Stimulated activated CD4-positive, alpha-beta T cell treated with anti-CD3 and anti-CD28 coated beads, TNF-alpha, amount 100 ng/mL, for 24 hours (primary cell): ENCODE data around the gene TTC14.
"Not testable (repeated sequence)": the region's sequence is repeated elsewhere in the genome, so short reads cannot be mapped to it uniquely, and the experiment has no call there.

Experiments
- DNase-seq, 3 experiments: peaks; one replicate each; pipeline ENCODE4 v3.0.0-alpha.2; 2020; ENCODE audit warnings: low read depth in 3 of 3

The TTC14 gene, protein sequence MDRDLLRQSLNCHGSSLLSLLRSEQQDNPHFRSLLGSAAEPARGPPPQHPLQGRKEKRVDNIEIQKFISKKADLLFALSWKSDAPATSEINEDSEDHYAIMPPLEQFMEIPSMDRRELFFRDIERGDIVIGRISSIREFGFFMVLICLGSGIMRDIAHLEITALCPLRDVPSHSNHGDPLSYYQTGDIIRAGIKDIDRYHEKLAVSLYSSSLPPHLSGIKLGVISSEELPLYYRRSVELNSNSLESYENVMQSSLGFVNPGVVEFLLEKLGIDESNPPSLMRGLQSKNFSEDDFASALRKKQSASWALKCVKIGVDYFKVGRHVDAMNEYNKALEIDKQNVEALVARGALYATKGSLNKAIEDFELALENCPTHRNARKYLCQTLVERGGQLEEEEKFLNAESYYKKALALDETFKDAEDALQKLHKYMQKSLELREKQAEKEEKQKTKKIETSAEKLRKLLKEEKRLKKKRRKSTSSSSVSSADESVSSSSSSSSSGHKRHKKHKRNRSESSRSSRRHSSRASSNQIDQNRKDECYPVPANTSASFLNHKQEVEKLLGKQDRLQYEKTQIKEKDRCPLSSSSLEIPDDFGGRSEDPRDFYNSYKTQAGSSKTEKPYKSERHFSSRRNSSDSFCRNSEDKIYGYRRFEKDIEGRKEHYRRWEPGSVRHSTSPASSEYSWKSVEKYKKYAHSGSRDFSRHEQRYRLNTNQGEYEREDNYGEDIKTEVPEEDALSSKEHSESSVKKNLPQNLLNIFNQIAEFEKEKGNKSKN

DNA sequence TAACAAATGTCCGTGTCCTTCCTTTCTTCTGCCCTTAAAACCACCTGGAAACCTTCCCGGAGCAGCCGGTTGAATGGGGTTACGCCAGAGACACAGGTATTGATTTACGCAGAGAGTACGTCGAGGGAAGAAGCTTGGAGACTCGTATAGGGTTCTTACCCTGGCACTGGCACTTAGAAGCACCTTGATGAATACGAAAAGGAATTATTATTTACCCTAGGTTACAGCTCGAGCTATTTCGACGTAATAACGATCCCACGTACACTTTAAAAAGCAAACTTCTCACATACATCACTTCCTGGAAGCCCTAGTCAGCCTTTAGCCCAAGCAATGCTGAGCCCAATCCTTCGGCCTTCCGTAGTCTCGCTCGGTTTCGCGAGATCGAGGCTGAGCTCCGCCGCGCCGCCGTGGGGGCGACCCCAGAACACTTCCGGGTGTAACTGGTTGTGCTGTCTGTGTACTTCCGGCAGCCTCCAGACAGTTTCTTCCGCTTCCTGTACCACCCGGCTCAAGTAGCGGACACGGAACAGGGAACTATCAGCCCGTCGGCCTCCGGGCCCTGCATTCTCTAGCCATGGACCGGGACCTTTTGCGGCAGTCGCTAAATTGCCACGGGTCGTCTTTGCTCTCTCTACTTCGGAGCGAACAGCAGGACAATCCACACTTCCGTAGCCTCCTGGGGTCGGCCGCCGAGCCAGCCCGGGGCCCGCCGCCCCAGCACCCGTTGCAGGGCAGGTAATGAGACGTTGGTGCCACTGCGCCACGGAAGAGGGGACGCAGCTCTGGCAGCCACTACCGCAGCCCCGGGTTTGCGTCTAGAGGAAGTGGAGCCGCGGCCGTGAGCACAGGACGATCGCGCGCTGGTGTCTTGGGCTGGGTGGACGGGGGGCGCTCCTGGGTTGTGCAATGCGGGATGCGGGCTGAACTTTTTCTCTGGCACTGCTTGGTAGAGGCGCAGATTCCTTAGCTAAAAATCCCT is at the start of gene TTC14:
Gene TTC14 (plus strand): TSS at position 476 of the 979 bp plus-strand sequence. CDS start 99 bp downstream, at position 575.
- peak; percentile 84 to 91 (median 86) for DNase-seq

DNA sequence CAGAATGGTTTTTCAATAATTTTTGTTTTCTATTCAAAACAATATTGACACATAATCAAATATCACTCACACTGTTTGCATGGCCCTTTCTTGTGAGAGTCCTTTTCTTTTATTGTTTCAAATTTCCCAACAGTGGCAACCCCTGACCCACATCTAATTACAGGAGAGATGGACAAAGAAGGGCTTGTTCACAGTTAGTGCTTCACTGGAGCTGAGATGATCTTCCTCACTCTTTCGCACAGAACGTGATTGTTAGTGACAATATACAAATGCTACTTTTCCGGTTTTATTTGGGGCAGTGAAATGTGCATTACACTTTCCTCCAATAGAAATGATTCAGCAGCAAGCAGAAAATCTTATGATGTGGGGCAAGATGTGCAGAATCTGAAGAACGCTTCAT is 38.6 kb upstream of the TTC14 start:
- DNase-seq: no peak

DNA sequence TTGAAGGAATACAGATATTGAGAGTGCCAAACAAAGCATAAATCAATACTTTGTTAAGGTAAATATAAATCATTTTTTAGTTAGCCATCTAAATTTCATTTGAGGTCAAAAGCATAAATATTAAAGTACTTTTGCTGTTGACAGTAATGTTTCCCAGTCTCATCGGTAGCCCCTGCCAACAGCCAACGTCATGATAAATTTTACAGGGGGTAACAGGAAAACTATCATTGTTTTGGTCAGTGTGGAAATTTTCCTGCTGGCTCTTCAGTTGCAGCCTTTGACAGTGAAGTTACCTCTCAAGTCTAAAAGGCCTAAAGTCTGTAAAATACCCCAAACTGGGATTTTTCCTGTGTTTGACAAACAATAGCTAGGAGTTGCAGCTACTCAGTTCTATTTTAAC is 37.3 kb upstream of the TTC14 start:
- no peak for DNase-seq

DNA sequence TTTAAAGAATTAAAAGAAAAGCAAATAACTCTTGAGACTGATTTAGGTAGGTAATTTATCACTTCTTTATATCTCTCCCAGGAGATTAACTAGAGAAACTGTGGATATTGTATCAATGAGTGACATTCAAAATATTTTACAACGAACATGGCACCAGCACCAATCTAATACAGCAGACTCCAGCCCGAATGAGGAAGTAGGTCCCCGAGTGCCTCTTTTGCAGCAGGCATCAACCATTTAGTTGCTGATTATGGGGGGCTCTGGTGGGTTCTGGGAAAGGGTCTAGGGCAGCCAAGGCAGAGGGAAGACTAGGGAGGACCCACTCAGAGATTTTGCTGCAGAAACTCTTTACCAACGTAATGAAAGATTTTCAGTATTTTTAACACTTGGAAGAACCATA is 31.7 kb upstream of the TTC14 start:
- DNase-seq: no peak

DNA sequence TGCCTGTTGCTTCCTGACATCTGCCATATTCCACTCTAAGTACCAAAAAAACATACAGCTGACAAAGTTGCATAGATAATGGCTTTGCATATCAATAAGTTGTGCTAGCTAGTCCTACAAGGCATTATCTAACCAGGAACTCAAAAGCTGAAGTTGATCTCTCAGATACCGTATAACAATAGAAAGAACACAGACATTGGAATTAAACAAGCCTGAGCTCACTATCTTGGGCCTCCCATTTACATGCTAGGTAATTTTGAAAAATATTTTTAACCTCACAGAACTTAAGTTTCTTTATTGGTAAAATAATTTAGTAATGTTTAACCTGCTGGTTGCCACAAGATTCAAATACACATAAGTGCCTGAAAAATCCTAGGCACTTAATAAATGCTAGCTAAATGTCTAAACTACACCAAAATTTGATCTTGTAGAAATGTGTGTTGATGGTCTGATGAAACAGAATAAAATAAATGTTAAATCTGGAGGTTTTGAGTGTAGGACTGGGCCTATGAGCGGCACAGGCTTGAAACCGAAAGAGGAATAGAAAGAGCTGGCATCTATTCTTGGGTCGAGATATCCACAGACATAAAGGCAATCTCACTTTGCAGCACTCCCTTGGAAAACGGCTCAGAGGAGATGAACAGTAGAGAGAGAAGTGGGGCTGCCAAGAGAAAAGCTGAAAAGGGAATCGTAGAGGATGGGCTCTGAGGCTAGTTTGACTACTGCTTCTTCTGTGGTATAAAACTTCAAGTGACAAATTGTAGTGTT is 29.9 kb upstream of the TTC14 start:
- no peak for DNase-seq

DNA sequence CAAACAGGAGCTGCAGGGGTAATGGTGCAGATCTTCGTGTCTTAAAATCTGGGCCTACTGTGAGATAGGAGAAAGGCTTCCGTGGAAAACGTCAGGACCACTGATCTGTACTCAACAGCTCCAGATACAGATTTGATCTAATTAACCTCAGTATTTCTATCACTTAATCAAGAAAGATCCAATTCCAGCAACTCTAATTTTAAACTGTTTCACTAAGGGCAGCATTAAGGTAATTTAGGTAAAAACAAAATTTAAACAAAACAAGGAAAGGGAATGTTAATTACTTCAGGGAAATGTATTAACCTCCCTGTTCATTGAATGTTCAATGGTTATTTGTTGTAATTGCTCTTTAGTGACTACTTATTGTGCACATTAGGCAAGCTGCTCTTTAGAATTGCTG is 26.4 kb upstream of the TTC14 start:
- no peak for DNase-seq

DNA sequence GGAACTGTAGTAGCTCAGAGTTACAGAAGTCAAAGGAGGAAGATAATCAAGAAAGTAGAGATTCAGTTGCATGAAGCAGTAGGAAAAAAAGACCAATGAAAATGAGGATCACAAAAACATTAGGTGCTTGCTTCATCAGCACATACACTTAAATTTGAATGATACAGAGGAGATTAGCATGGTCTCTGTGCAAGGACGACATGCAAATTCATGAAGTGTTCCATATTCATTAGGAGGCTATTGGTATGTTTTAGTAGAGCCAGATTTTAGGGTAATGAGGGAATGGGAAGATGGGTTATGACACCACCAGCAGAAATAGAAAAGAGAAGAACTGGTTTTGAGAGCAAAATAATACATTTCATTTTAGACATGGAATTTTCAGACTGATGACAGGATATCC is 21.0 kb upstream of the TTC14 start:
- DNase-seq: no peak

DNA sequence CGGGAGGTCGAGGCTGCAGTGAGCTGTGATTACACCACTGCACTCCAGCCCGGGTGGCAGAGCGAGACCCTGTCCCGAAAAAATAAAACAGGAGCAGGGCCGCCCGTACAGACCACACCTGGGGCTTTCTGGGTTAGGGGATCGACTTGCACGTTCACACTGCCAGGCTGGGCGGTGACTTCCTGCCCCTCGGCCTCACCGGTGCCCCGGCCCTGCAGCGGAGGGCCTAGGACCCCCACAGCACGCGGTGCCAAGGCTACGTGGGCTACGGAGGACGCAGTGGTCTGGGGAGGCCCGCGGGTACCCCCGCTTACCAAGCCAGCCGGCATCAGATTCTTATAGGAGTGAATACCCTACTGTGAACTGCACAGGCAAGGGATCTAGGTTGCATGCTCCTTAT is 11.6 kb upstream of the TTC14 start:
- DNase-seq: no peak

DNA sequence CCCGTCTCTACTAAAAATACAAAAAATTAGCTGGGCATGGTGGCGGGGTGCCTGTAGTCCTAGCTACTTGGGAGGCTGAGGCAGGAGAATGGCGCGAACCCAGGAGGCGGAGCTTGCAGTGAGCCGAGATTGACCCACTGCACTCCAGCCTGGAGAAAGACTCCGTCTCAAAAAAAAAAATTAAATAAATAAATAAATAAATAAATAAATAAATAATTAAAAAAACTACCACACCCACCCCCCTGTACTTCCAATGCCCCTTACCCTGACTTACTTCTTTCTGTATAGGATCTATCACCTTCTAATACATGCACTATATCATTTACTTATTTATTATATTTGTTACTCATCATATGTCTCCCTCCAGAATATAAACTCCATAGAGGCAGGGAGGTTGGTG is 8.3 kb upstream of the TTC14 start:
- not testable (repeated sequence) for DNase-seq

DNA sequence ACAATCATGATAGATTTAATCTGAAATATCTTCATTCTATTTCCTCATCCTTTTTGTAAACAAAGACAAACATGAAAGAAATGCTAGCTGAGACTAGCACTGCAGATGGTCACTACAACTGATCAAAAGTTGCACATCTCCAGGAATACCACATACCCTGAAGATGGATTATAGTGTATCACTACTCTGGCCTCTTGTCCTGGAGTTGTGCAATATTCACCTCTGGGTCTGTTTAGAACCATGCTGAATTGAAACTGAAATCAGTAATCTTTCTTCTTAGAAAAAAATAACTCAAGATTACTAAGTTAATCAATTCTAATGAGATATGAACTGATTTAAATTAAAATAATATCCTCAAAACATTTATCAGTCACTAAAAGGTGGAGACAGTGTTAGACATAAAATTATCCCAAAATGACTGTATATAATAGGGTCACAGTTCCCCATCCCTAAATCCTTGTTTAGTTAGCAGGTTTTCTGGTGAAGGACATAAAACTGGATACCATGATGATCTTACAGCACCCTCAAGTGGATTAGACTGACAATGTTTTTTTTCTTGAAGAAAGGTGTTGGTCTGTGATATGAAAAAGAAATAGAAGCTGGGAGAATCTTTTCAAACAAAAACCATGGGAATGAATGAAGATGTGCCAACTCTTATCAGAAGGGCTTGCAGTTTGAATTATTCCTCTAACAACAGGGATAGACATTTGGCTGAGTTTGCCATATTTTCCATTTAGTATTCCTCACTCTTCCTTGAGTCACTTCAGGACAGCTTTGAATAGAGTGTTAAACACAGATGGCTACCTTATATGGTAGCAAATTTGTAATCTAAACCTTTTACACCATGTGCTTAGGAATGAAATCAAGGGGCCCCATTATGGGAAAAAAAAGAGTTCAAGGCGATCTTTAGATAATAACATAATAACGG is 7.1 kb upstream of the TTC14 start:
- DNase-seq: no peak

DNA sequence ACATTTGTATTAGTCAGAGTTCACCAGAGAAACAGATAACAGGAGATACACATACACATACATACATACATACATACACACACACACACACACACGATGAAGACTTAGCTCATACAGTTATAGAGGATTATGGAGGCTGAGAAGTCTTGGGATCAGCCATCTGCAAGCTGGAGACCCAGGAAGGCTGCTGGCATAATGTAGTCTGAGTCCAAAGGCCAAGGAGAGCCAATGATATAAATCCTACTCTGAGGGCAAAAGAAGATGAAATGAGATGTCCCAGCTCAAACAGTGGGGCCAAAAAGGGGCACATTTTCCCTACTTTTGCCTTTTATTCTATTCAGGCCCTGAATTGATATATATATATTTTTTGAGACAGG is 6.4 kb upstream of the TTC14 start:
- DNase-seq: no peak

DNA sequence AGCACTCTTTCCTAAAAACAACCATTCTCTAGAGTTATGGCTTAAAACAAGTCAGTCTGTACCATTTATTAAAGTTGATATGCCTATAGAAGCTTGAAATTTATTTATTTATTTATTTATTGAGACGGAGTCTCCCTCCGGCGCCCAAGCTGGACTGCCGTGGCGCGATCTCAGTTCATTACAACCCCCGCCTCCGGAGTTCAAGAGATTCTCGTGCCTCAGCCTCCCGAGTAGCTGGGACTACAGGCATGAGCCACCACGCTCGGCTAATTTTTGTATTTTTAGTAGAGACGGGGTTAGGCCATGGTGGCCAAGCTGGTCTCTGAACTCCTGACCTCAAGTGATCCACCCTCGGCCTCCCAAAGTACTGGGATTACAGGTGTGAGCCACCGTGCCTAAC is 1.5 kb upstream of the TTC14 start:
- DNase-seq: no peak

DNA sequence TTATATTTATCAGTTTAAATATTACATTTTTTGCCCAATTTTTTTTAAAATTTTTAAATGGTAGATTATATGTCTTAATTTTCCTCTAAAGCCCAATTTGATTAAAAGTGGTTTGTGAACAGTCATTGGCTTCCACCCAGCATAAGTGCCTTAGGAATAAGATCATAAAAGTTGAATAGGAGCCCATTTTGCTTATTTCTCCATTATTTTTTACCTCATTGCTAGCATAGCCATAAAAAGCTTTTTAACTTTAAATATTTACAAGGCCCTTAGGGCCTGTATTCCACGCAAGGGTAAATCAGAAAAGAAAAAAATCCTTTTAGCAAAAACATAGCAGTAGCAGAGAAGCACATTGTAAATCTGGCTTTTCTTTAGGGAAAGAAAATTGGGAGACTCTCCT is 9.0 kb downstream of the TTC14 start:
- DNase-seq: no peak

DNA sequence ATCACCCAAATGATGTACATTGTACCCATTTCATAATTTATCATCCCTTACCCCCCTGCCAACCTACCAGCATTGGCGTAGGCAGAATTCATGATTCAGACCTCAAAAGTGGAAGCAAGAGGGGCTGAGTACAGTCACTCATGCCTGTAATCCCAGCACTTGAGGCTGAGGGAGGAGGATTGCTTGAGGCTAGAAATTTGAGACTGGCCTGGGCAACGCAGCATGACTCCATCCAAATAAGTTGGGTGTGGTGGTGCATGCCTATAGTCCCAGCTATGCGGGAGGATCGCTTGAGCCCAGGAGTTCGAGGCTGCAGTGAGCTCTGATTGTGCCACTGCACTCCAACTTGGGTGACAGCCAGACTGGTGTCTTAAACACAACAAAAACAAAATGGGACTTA is 10.4 kb downstream of the TTC14 start:
- DNase-seq: no peak

DNA sequence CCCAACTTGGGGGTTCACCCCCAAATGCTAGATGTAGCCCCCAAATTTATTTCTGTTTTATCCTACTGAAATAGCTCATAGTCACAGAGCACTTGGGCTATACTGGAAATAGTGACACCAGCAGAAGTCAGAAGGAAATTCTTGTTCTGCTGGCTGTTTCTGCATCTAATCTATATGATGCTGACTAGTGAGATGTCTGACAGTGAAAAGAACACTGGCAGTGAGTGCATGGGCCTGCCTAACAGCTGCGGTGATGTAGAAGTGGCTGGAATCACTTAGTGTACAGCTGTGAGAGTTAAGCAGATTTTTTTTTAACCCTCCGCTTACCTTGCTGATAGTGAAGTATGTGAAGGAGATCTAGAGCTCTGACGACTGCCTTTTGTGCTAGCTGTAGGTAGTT is 14.0 kb downstream of the TTC14 start:
- DNase-seq: no peak

DNA sequence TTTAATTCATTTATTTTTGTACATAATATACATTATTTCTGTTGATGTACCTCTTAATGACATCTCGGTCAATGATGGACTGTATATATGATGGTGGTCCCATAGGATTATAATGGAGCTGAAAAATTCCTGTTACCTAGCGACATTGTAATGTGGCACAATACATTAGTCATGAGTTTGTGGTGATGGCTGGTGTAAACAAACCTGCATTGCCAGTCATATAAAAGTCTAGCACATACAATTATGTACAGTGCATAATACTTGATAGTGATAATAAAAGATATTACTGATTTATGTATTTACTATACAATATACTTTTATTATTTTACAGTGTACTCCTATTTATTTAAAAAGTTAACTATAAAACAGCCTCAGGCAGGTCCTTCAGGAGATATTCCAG is 15.1 kb downstream of the TTC14 start:
- no peak for DNase-seq

DNA sequence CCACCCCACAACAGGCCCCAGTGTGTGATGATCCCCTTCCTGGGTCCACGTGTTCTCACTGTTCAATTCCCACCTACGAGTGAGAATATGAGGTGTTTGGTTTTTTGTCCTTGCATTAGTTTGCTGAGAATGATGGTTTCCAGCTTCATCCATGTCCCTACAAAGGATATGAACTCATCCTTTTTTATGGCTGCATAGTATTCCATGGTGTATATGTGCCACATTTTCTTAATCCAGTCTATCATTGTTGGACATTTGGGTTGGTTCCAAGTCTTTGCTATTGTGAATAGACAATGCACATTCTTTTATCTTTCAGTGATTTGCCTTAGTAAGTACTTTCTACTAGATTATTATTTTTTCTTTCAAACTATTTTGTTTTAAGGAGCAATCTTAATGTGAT is 16.6 kb downstream of the TTC14 start:
- DNase-seq: not testable (repeated sequence)

DNA sequence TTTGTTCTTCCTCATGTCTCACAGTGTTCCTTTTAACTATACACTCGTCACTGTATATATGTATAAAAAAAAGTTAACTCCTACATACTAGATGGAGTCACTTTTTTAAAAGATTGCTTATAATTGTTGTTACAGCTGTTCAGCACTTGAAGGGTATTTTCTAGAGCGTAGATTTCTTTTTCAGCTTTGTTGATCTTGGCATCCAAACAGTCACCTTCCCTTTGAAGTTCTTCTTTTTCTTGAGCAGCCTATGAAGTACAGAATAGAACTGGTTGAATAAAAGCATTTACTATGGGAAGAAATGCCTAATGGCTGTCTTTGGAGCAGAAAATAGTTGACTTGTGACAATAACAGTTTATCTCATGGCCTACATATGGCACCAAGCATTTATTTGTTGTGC is 17.8 kb downstream of the TTC14 start:
- DNase-seq: no peak

DNA sequence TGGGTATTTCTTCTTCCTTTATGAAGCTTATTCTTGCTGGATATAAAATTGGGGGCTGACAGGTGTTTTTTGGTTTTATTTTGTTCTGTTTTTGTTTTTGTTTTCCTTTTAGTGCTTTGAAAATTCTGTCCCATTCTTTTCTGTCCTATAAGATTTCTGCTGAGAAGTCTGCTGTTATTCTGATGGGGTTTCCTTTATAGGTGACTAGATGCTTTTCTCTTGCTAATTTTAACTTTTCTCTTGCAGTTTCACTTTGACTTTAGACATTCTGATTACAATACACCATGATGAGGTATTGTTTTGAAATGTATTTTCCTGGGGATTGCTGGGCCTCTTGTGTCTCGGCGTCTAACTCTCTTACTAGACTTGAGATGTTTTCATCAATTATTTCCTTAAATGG is 22.8 kb downstream of the TTC14 start:
- no peak for DNase-seq

DNA sequence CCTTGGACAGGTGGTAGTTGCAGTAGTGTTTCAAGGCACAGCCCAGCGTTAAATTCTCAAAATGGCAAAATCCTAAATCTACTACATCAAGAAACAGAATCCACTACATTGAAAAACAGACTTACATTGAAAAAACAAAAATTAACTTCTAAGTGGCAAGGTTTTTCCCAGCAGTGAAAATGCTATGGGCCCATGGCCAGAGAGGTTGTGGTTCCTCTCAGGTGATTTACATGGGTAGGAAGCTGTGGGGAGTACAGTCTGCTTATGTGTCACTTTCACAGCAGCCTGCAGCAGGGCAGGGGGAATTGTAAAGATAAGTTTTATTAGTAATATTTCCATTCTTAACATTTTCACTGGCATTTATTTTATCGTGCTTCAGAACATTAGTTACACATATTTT is 24.9 kb downstream of the TTC14 start:
- DNase-seq: no peak
